Hindlimb muscle (tissue), 1 donor: Measurements from ENCODE around the gene DDIT3. TPM values are rescaled to one million over a fixed set of nuclear protein-coding genes. Genes with fewer than 3 reads are reported as not detected.
A peak's percentile ranks its signal among the peaks of the same experiment; 100 is the strongest.
"Not testable (repeated sequence)": the region's sequence is repeated elsewhere in the genome, so short reads cannot be mapped to it uniquely, and the experiment has no call there.

Experiments
- DNase-seq: peaks from one replicate; pipeline ENCODE4 v3.0.0-alpha.2; 2013
- polyA plus RNA-seq: library from polyadenylated mRNA; unstranded; fragments of 120-200 nt; gene quantifications from one replicate; pipeline ENCODE4 v1.2.1, GENCODE V29; 2013; ENCODE audit not compliant: insufficient read length

Gene DDIT3
- polyA plus RNA-seq, 1 donor = 9.2 TPM

DNA sequence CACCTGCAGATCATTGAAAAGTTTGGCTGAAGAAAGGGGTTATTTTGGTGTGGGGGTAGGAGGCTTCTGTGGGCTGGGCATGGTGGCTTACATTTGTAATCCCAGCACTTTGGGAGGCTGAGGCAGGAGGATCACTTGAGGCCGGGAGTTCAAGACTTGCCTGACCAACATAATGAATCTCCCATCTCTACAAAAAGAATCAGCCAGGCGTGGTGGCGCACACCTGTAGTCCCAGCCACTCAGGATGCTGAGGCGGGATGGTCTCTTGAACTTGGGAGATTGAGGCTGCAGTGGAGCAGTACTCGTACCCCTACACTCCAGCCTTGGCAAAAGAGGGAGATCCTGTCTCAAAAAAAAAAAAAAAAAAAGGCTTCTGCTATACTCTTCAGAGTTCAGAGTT lies 7.0 kb downstream of the DDIT3 start:
- no peak for DNase-seq

DNA sequence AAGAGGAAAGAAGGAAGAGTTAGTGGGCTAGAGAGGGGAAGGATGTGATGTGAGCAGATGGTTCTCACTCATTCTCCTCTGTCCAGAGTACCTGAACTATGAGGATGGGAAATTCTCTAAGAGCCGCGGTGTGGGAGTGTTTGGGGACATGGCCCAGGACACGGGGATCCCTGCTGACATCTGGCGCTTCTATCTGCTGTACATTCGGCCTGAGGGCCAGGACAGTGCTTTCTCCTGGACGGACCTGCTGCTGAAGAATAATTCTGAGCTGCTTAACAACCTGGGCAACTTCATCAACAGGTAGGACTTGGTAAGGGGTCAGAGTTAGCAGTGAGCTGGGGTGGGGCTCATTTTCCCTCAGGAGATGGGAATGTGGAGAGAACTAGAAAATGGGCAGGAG lies 7.6 kb downstream of the DDIT3 start:
- no peak for DNase-seq

DNA sequence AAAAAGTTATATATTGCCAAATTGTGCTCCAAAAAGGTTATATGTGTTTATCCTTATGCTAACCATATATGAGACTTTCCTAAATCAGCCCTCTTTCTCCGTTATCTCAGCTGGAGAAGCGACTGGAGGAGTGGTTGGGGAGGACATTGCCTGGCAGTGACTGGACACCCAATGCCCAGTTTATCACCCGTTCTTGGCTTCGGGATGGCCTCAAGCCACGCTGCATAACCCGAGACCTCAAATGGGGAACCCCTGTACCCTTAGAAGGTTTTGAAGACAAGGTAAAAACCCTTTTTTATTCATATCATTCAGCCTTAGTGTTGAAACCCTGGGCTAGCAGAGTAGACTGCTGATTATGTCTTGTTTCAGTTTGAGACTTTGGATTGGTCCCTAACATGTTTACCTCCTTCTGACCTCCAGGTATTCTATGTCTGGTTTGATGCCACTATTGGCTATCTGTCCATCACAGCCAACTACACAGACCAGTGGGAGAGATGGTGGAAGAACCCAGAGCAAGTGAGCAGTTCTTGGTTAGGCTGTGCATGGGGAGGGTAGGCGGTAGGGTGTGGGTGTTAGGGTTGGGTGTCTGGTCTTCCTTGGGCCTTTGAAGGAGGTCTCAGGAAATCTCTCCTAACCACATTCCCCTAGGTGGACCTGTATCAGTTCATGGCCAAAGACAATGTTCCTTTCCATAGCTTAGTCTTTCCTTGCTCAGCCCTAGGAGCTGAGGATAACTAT lies 8.6 kb downstream of the DDIT3 start:
- no peak for DNase-seq

DNA sequence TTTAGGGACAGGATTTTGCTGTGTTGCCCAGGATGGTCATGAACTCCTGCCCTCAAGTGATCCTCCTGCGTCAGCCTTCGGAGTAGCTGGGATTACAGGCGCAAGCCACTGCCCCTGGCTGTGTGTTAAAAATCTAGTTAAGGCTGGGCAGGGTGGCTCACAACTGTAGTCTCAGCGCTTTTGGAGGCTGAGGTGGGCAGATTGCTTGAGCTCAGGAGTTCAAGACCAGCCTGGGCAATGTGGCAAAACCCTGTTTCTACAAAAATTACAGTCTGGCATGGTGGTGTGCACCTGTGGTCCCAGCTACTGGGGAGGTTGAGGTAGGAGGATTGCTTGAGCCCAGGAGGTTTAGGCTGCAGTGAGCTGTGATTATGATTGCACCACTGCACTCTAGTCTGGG lies 9.2 kb downstream of the DDIT3 start:
- no peak for DNase-seq

DNA sequence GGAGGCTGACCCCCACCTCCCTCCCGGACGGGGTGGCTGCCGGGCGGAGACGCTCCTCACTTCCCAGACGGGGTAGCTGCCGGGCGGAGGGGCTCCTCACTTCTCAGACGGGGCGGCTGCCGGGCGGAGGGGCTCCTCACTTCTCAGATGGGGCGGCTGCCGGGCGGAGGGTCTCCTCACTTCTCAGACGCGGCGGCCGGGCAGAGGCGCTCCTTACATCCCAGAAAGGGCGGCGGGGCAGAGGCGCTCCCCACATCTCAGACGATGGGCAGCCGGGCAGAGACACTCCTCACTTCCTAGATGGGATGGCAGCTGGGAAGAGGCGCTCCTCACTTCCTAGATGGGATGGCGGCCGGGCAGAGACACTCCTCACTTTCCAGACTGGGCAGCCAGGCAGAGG lies 12.5 kb downstream of the DDIT3 start:
- DNase-seq = not testable (repeated sequence)

DNA sequence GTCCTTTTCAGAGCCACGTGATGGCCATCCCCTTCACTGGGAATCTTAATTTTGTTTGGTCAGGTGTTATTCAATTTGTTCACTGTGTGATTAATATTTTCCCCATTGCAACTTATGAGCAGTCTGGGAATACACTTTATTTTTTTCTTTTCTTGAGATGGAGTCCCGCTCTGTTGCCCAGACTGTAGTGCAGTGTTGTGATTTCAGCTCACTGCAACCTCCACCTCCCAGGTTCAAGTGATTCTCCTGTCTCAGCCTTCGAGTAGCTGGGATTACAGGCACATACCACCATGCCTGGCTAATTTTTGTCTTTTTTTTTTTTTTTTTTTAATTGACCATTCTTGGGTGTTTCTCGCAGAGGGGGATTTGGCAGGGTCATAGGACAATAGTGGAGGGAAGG lies 13.8 kb downstream of the DDIT3 start:
- not testable (repeated sequence) for DNase-seq

DNA sequence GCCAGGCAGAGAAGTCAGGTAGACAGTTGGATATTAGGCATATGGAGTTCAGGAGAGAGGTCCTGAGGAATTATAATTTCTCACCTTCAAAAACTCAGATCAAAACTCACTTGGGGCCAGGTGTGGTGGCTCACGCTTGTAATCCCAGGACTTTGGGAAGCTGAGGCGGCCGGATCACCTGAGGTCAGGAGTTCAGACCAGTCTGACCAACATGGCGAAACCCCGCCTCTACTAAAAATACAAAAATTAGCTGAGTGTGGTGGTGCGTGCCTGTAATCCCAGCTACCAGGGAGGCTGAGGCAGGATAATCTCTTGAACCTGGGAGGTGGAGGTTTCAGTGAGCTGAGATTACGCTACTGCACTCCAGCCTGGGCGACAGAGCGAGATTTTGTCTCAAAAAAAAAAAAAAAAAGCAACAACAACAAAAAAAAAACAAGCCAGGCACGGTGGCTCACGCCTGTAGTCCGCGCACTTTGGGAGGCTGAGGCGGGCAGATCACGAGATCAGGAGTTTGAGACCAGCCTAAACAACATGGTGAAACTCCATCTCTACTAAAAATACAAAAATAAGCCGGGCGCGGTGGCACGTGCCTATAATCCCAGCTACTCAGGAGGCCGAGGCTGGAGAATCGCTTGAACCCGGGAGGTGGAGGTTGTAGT lies 17.9 kb downstream of the DDIT3 start:
- DNase-seq = not testable (repeated sequence)

DNA sequence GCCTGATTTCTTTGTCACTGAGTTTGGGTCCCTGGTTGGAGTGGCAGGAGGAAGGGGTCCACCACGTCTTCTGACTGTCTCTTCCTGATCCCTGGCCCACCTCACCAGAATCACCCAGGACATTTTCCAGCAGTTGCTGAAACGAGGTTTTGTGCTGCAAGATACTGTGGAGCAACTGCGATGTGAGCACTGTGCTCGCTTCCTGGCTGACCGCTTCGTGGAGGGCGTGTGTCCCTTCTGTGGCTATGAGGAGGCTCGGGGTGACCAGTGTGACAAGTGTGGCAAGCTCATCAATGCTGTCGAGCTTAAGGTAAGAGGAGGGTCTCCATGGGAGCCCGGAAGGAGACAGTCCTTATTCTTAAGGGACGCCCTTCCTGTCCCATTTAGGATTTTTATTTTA lies 20.1 kb downstream of the DDIT3 start:
- DNase-seq = no peak

DNA sequence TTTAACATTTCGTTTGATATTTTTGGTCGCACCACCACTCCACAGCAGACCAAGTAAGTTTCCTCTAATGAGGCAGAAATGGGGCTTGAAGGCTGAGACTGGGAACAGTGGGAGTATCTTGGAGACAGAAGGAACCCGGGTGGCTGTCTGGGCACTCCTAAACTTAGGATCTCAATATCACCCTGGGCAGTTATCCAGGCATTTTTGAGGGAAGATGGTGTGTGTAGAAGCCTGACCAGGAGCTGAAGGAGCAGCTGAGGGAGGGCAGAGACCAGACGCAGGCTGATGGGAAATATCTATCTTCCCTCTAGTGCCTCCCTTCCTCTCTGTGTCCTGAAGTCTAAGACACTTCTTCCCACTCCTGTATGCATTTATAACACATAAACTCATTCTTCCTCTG lies 21.7 kb downstream of the DDIT3 start:
- no peak for DNase-seq

DNA sequence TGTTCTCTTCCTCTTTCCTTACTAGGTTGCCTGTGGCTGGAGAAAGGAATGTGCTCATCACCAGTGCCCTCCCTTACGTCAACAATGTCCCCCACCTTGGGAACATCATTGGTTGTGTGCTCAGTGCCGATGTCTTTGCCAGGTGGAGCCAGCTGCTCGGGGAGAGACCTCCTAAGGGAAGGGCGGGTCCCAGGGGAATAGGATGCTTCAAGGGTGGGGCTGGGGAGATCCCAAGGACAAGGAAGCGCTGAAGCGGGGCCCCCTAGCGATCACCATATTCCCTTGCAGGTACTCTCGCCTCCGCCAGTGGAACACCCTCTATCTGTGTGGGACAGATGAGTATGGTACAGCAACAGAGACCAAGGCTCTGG lies 22.2 kb downstream of the DDIT3 start:
- no peak for DNase-seq

DNA sequence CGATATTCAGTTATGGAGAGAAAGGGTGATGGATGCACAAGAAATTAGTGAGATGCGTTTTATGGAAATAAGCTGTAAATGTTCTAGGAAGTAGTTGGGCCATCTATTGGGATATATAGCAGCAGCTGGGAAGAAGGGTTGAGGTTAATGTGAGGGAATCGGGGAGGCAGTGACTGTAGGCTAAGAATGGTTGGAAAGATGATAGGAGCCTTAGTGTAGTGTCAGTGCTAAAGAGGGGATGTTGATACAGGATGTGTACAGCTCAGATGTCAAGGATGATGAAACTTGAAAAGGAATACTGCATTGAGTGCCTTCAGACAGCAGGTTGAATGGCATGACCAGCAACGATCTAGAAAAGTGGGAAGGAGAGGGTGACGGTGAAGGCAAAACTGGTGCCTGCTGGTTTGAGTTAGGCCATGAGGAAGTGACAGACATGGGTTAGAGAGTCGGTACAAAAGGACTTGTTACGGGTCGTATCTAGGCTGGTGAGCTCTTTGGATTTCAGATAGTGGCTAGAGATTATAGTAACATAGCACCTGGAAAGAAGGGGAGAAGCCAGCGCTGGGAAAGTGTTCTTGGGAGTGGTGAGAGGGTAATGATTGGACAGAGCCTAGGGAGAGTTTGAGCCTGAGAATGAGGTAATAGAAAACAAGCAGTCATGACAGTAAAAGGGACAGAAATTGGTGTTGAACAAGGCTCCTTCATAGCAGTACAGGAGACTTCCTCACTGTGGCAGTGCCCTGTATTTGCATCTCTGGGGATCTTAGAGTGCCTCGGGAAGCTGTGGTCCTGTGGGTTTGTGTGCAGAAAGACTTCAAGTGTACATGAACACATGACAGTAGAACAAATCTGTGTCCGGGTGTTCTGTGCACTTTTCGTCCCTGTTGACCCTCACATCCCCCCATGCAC lies 22.8 kb downstream of the DDIT3 start:
- DNase-seq = no peak

DNA sequence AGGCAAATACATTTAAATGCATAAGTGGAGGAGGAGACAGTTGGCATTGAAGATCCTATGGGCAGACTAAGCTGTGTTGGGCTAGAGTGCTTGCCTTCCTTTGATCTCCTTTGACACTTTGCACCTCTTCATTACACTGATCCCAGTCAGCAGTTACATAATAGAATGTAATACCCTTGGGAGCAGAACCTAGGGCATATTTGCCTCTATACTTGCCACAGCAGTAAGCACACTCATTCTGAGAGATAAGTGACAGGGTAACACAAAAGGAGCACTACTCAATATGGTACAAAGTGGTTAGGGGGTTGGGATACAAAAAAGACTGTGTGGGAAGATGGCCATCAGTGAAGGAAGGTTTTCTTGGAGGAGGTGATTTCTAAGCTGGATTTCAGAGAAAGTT lies 23.5 kb downstream of the DDIT3 start:
- no peak for DNase-seq

DNA sequence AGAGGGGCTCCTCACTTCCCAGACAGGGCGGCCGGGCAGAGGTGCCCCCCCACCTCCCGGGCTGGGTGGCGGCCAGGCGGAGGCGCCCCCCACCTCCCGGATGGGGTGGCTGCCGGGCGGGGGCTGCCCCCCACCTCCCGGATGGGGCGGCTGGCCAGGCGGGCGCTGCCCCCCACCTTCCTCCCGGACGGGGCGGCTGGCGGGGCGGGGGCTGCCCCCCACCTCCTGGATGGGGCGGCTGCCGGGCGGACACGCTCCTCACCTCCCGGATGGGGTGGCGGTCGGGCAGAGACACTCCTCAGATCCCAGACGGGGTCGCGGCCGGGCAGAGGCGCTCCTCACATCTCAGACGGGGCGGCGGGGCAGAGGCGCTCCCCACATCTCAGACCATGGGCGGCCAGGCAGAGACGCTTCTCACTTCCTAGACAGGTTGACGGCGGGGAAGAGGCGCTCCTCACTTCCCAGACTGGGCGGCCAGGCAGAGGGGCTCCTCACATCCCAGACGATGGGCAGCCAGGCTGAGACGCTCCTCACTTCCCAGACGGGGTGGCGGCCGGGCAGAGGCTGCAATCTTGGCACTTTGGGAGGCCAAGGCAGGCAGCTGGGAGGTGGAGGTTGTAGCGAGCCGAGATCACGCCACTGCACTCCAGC lies 25.1 kb downstream of the DDIT3 start:
- DNase-seq = not testable (repeated sequence)

DNA sequence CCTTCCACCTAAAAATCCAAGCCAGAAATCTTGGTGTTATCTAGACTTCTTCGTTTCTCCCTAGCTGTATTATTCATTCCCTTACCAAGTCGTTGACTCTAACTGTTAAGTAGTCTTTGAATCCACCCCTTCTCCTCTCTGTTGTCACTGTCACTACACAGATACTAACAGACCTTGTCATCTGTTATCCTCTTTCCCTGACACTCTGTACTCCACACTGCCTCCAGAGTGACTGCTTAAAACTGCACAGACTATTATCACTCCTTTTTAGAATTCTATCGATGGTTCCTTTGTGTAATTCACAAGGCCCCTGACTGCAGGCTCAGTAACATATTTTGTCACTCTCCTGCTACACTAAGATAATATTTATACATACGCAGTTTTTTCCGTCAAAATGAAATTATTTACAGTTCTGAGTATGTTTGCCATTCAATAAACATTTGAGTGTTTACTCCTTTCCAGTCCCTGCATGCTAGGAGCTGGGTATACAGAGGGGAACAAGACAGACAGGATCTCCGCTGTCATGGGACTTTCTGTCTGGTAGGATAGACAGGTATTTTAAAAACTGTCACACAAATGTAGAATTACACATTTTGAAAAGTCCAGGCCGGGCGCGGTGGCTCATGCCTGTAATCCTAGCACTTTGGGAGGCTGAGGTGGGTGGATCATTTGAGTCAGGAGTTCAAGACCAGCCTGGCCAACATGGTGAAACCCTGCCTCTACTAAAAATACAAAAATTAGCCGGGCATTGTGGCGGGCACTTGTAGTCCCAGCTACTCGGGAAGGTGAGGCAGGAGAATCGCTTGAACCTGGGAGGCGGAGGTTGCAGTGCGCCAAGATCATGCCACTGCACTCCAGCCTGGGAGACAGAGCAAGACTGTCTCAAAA lies 28.7 kb downstream of the DDIT3 start:
- DNase-seq = no peak

DNA sequence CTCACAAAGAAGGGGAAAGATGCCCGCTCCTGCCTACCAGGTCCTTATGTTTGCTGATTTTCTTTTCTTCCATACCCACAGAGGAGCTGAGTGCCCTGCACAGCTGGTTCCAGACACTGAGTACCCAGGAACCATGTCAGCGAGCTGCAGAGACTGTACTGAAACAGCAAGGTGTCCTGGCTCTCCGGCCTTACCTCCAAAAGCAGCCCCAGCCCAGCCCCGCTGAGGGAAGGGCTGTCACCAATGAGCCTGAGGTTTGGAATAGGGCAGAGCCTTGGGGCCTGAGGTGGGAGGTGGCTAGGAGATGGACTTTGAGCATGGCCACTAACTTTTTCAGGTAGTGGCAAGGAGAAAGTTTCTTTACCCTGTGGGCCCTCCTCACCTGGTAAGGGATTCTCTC lies 30.2 kb downstream of the DDIT3 start:
- no peak for DNase-seq

DNA sequence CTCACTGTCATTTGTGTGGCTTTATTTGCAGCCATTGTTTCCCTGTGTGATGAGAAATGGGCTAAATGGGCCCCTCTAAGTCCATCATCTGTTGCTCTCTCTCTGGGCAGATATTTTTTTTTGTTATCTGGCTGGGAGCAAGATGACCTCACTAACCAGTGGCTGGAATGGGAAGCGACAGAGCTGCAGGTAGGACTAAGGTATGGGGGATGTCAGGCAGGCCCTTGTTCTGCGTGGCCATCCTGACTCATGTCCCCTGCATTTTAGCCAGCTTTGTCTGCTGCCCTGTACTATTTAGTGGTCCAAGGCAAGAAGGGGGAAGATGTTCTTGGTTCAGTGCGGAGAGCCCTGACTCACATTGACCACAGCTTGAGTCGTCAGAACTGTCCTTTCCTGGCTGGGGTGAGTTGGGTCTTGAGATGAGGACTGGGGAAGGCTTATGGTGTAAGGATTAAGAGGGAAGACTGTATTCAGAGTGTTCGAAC lies 31.1 kb downstream of the DDIT3 start:
- no peak for DNase-seq

DNA sequence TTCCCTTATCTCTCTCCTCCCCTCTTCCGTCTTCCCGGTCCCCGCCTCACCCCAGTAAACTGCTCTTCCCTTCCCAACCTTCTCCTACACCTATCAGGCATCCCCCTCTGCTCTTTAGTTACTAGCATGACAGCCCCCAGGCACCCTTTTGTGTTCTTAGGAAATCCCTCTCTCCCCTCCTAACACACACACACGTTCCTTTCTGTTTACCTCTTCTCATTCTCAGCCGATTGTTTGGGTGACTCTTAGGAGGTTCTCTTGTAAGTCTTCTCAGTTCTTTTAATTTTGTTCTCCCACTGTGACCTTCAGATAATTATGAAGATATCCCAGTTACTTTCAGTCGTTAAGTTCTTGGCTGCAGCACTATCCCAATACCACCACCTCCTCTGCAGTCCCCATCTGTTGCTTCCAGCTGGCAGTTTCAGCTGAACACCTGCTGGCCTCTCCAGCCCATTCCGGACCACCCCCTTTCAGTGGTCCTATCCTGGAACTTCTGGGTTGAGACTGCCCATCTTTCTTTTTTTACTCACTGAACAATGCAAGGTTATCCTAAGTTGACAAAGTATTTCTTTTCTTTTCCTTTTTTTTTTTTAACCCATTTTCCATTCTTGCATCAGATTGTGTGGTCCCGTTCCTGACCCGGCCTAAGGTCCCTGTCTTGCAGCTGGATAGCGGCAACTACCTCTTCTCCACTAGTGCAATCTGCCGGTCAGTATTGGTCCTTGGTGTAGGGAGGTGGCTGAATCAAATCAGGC lies 31.7 kb downstream of the DDIT3 start:
- DNase-seq = no peak

DNA sequence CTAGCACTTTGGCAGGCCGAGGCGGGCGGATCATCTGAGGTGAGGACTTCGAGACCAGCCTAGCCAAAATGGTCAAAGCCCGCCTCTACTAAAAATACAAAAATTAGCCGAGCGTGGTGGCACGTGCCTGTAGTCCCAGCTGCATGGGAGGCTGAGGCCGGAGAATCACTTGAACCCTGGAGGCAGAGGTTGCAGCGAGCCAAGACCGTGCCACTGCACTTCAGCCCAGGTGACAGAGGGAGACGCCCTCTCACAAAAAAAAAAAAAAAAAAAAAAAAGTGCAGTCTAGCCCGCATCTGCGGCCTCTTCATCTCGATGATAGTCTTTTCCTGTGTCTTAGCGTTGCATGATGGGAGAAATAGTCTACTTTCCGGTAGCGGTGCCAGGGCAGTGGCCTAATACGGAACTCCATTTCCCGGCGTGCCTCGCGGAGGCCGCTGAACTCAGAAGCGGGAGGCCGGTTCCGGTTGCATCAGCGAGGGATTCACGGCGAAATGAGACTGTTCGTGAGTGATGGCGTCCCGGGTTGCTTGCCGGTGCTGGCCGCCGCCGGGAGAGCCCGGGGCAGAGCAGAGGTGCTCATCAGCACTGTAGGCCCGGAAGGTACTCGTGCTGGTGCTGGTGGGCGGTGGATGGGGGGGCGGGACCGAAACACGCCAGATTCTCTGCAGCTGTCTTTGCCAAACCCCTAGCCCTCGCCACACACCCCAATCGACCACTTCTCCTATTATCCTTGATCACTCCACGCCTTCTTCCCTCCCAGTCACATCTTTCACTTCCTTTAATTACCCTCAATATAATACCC lies 32.5 kb downstream of the DDIT3 start, which contains the start of gene MARS1:
MARS1 (plus strand) TSS at position 472 of the 805 bp plus-strand sequence; CDS start at position 495, 23 bp downstream.
- peak; percentile 98 for DNase-seq

DNA sequence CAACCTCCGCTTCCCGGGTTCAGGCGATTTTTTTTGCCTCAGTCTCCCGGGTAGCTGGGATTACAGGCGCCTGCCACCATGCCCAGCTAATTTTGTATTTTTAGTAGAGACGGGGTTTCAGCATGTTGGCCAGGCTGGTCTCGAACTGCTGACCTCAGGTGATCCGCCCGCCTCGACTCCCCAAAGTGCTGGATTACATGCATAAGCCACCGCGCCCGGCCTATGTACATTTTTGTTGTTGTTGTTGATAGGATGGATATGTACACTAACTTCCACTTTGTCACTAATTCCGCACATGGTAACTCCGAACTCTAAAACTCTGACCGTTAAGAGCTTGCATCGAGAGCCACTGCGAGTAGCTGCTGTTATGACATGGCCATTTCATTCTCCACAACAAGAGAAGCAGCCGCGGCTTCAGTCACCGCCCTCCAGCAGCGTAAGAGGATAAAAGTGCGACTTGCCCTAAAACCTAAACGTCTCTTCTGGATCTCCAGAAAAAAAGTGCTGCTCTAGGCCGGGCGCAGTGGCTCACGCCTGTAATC lies 33.2 kb downstream of the DDIT3 start:
- no peak for DNase-seq

DNA sequence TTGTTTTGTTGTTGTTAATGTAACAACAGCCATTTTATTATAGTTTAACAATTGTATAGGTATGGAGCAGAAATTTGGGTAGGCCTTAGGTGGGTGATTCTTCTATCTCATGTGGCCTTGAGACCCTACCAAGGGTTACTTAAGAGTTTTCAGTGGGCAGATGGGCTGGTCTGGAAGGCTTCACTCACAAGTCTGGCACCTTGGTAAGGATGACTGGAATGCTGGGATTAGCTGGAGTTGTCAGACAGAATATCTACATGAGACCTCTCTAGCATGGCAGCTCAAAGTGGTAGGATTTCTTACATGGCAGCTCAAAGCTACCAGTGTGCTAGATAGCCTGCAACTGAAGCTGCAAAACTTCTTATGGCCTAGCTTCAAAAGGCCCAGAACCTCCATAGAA lies 34.6 kb downstream of the DDIT3 start:
- DNase-seq = no peak
